OCI-LY1 (cell line): ENCODE data around the gene GALC.

ENCODE experiments used
- CTCF ChIP-seq: fragments of 200-600 bp; sonication (generic), shearing (Covaris generic); IDR thresholded peaks from 2 replicates; pipeline ENCODE4 v1.5.1; 2017; ENCODE audit warnings: mild to moderate bottlenecking, antibody characterized with exemption, low read length, moderate library complexity, mixed read lengths
- EZH2 ChIP-seq: fragments of 200-600 bp; sonication (generic), shearing (Covaris generic); IDR thresholded peaks from 2 replicates; pipeline ENCODE4 v1.8.0; 2017; ENCODE audit warnings: borderline replicate concordance, mixed run types, mild to moderate bottlenecking, antibody characterized with exemption, low read length, moderate library complexity, mixed read lengths

- TF ChIP-seq CTCF (no peak), EZH2 (no peak)
Measured at GRCh38 chr14:87975636-87976035, 17.3 kb downstream of the GALC start.
